HCT116 (cell line): ENCODE data around the gene MED10. TPM values are rescaled to one million over a fixed set of nuclear protein-coding genes. Genes with fewer than 3 reads are reported as not detected.

Experiments used
- ATAC-seq: fragments of 200-7000 bp; cut with Tn5 transposase; 2 replicates; pipeline ENCODE4 v1.9.1; 2020; ENCODE audit warnings: mild to moderate bottlenecking, moderate library complexity
- BruUV-seq: library from RNA; stranded (reverse); fragments of 400-500 nt; replicated peaks from 2 replicates; lab custom pipeline; 2021; lab: Mats Ljungman, UMichigan
- CTCF ChIA-PET: fragments of 300-600 bp; sonication (Branson Sonifier 250); formaldehyde crosslinking; loops from one replicate; lab custom pipeline; 2021; ENCODE audit warnings: antibody characterized with exemption; lab: Charles Lee
- POLR2A ChIA-PET: fragments of 300-600, 350-600 bp; sonication (Branson Sonifier 250); formaldehyde crosslinking; loops from one replicate; lab custom pipeline; 2021; ENCODE audit warnings: antibody characterized with exemption; lab: Charles Lee
- RAD21 ChIA-PET, 2 experiments: fragments of 300-600 bp; sonication (Branson Sonifier 250); formaldehyde crosslinking; loops; one replicate each; lab custom pipeline; 2023; ENCODE audit warnings: low total read pairs in 2 of 2; ENCODE audit not compliant: uncharacterized antibody in 2 of 2, unreplicated experiment in 2 of 2, low non-redundant PET in 1 of 2; lab: Charles Lee
- DNase-seq: peaks from one replicate; pipeline ENCODE4 v3.0.0-alpha.2; 2010; ENCODE audit warnings: low read depth, low spot score
- H2AFZ ChIP-seq: fragments of 200-600 bp; shearing (Covaris generic), sonication (generic); 2 replicates; pipeline ENCODE4 v1.6.1; 2017; ENCODE audit warnings: low read depth, mixed run types, mixed read lengths, antibody characterized with exemption, low read length; ENCODE audit not compliant: poor library complexity, severe bottlenecking
- H3K27ac ChIP-seq: 2 replicates; pipeline ENCODE4 v1.5.1; 2012; ENCODE audit warnings: low read depth, low read length
- H3K27me3 ChIP-seq: fragments of 200-600 bp; sonication (generic); 2 replicates; pipeline ENCODE4 v1.6.1; 2016; ENCODE audit warnings: mixed run types, low read length, mixed read lengths; ENCODE audit not compliant: insufficient read depth
- H3K36me3 ChIP-seq, 2 experiments: fragments of 200-500 bp in 1 of 2; fragments of 200-600 bp in 1 of 2; sonication (Bioruptor generic) in 1 of 2; sonication (generic) in 1 of 2; 2 replicates each; pipeline versions ENCODE4 v1.5.1 to v1.6.1; 2014 to 2016; ENCODE audit warnings: low read length in 2 of 2, inconsistent platforms in 1 of 2, mixed read lengths in 1 of 2, mixed run types in 1 of 2; ENCODE audit not compliant: insufficient read depth in 2 of 2, control insufficient read depth in 1 of 2
- H3K4me1 ChIP-seq, 2 experiments: fragments of 200-600 bp in 1 of 2; sonication (generic) in 1 of 2; 2 replicates each; pipeline versions ENCODE4 v1.5.1 to v1.6.1; 2012 to 2017; ENCODE audit warnings: low read length in 2 of 2, inconsistent platforms in 1 of 2, mild to moderate bottlenecking in 1 of 2, mixed read lengths in 1 of 2, mixed run types in 1 of 2, moderate library complexity in 1 of 2; ENCODE audit not compliant: insufficient read depth in 2 of 2, control insufficient read depth in 1 of 2
- H3K4me2 ChIP-seq: fragments of 200-600 bp; sonication (generic); 2 replicates; pipeline ENCODE4 v1.6.1; 2017; ENCODE audit warnings: mixed run types, low read length, mixed read lengths
- H3K4me3 ChIP-seq, 2 experiments: fragments of 200-600 bp in 1 of 2; sonication (generic) in 1 of 2; replicated peaks in 1 of 2; 2 replicates each; pipeline ENCODE4 v1.5.1; 2011 to 2016; ENCODE audit warnings: low read length in 2 of 2, control low read depth in 1 of 2, low read depth in 1 of 2, mild to moderate bottlenecking in 1 of 2, mixed read lengths in 1 of 2, mixed run types in 1 of 2
- H3K79me2 ChIP-seq: fragments of 200-600 bp; sonication (generic); 2 replicates; pipeline ENCODE4 v1.6.1; 2017; ENCODE audit warnings: mild to moderate bottlenecking, mixed run types, low read length, moderate library complexity, mixed read lengths; ENCODE audit not compliant: insufficient read depth
- H3K9ac ChIP-seq: fragments of 200-600 bp; sonication (generic); 2 replicates; pipeline ENCODE4 v1.6.1; 2016; ENCODE audit warnings: low read length, mixed read lengths
- H3K9me2 ChIP-seq: fragments of 200-600 bp; sonication (generic), shearing (Covaris generic); 2 replicates; pipeline ENCODE4 v1.6.1; 2017; ENCODE audit warnings: mixed run types, mild to moderate bottlenecking, moderate library complexity; ENCODE audit not compliant: insufficient read depth
- H3K9me3 ChIP-seq, 2 experiments: fragments of 200-500 bp in 1 of 2; fragments of 200-600 bp in 1 of 2; sonication (Bioruptor generic) in 1 of 2; sonication (generic) in 1 of 2; 2 replicates each; pipeline ENCODE4 v1.6.1; 2014 to 2017; ENCODE audit warnings: low read length in 2 of 2, mixed read lengths in 2 of 2, inconsistent platforms in 1 of 2, low read depth in 1 of 2, mild to moderate bottlenecking in 1 of 2, mixed run types in 1 of 2, moderate library complexity in 1 of 2; ENCODE audit not compliant: control insufficient read depth in 1 of 2, insufficient read depth in 1 of 2
- H4K20me1 ChIP-seq: fragments of 200-600 bp; sonication (generic), shearing (Covaris generic); 2 replicates; pipeline ENCODE4 v1.6.1; 2017; ENCODE audit warnings: mixed run types, mild to moderate bottlenecking, moderate library complexity; ENCODE audit not compliant: insufficient read depth
- CEBPB ChIP-seq: IDR thresholded peaks from 2 replicates; pipeline ENCODE4 v1.6.1; 2012; ENCODE audit warnings: low read depth
- CTCF ChIP-seq, 3 experiments: fragments of 200-600 bp in 1 of 3; sonication (generic) in 1 of 3; IDR thresholded peaks in 2 of 3; conservative IDR thresholded peaks in 1 of 3; 2 replicates each; pipeline ENCODE4 v1.5.1; 2012 to 2017; ENCODE audit warnings: low read depth in 2 of 3, low read length in 2 of 3, antibody characterized with exemption in 1 of 3, borderline replicate concordance in 1 of 3, control low read depth in 1 of 3, mild to moderate bottlenecking in 1 of 3, mixed read lengths in 1 of 3, mixed run types in 1 of 3, moderate library complexity in 1 of 3; ENCODE audit not compliant: insufficient read depth in 1 of 3
- EGR1 ChIP-seq: IDR thresholded peaks from 2 replicates; pipeline ENCODE4 v1.6.1; 2012; ENCODE audit warnings: low read depth
- EZH2 ChIP-seq: fragments of 200-600 bp; sonication (generic); IDR thresholded peaks from 2 replicates; pipeline ENCODE4 v1.6.1; 2017; ENCODE audit warnings: antibody characterized with exemption, mixed run types
- EZH2phosphoT487 ChIP-seq: fragments of 200-600 bp; IDR thresholded peaks from 2 replicates; pipeline ENCODE4 v1.6.1; 2018; ENCODE audit warnings: antibody characterized with exemption, borderline replicate concordance
- FOSL1 ChIP-seq: IDR thresholded peaks from 2 replicates; pipeline ENCODE4 v1.6.1; 2012; ENCODE audit warnings: low read depth
- JUND ChIP-seq: IDR thresholded peaks from 2 replicates; pipeline ENCODE4 v1.6.1; 2012
- MAX ChIP-seq: IDR thresholded peaks from 2 replicates; pipeline ENCODE4 v1.6.1; 2012
- SIN3A ChIP-seq: IDR thresholded peaks from 2 replicates; pipeline ENCODE4 v1.6.1; 2012; ENCODE audit warnings: low read depth
- SP1 ChIP-seq: IDR thresholded peaks from 2 replicates; pipeline ENCODE4 v1.6.1; 2012; ENCODE audit warnings: low read depth
- TCF7L2 ChIP-seq: IDR thresholded peaks from 2 replicates; pipeline ENCODE4 v1.7.0; 2011; ENCODE audit warnings: borderline replicate concordance, inconsistent platforms; ENCODE audit not compliant: insufficient read depth, insufficient read length; ENCODE audit errors: extremely low read depth
- YY1 ChIP-seq: IDR thresholded peaks from 2 replicates; pipeline ENCODE4 v1.6.1; 2011; ENCODE audit warnings: low read length, low read depth, moderate library complexity, mild to moderate bottlenecking; ENCODE audit not compliant: insufficient replicate concordance; ENCODE audit errors: extremely low read depth
- ZNF274 ChIP-seq: fragments of 200-500 bp; sonication (Bioruptor generic); IDR thresholded peaks from 2 replicates; pipeline ENCODE4 v1.6.1; 2014; ENCODE audit warnings: mild to moderate bottlenecking, low read depth, low read length, inconsistent platforms
- intact Hi-C: fragments of 100-400 bp; cut with micrococcal nuclease; formaldehyde crosslinking; loops from 2 replicates; pipeline ENCODE4 v1.10.0; 2022
- total RNA-seq: library from RNA; stranded (reverse); gene quantifications from one replicate; pipeline ENCODE4 v1.2.1, GENCODE V29; 2021; ENCODE audit not compliant: unreplicated experiment

Gene MED10
- total RNA-seq, 1 experiment from 2014 or later, result 35.0 TPM

- Histone ChIP-seq H3K9ac (no peak overlapping the region), H3K36me3 (no peaks in the 10 kb centered on the region), H4K20me1 (no peaks in the 10 kb centered on the region), H3K9me2 (no peaks in the 10 kb centered on the region), H3K4me2 (no peak overlapping the region), H2AFZ (no peak overlapping the region), H3K4me1 (peaks cover 0 to 4% of the 10 kb centered on the region in 2 experiments; a peak in 1 of 4 replicates), H3K4me3 (no peak overlapping the region), H3K27ac (no peak overlapping the region), H3K9me3 (no peaks in the 10 kb centered on the region), H3K27me3 (peaks cover 58% of the 10 kb centered on the region), H3K79me2 (no peaks in the 10 kb centered on the region)
- intact Hi-C loops, result no loop called here
- DNase-seq, result no peak
- POLR2A ChIA-PET, result no interaction called here
- RAD21 ChIA-PET, result no interaction called here
- CTCF ChIA-PET, result no interaction called here
- TF ChIP-seq EGR1, result no peak
- TF ChIP-seq SP1, result no peak
- TF ChIP-seq TCF7L2, result no peak
- TF ChIP-seq ZNF274, result no peak
- TF ChIP-seq EZH2, result no peak
- no peak for TF ChIP-seq FOSL1
- no peak for TF ChIP-seq SIN3A
- no peak for ATAC-seq
- no TSS peak for BruUV-seq
These were observed 25.8 kb upstream of the MED10 start for GRCh38 chr5:6404129-6404528.

- H3K27ac ChIP-seq, result no peak overlapping the region
- TF ChIP-seq JUND, result no peak
- no peak for TF ChIP-seq MAX
- TF ChIP-seq CEBPB, result no peak
- no peak for TF ChIP-seq TCF7L2
- TF ChIP-seq EZH2phosphoT487, result no peak
- TF ChIP-seq YY1, result no peak
- TF ChIP-seq ZNF274, result no peak
- no peak for TF ChIP-seq SIN3A
- TF ChIP-seq CTCF (IDR thresholded peaks at IDR 0.05 in 2 of 3, conservative IDR thresholded peaks at IDR 0.05 in 1 of 3; ENCODE audit: borderline replicate concordance in 1 of 3, insufficient read depth in 1 of 3, low read depth in 2 of 3, low read length in 2 of 3), result no peak
- H3K9me2 ChIP-seq, result no peaks in the 10 kb centered on the region
- ChIA-PET POLR2A (no interaction called here), RAD21 (no interaction called here), CTCF (no interaction called here)
- no peaks in the 10 kb centered on the region for H3K36me3 ChIP-seq
- no peaks in the 10 kb centered on the region for H4K20me1 ChIP-seq
- H3K79me2 ChIP-seq, result no peaks in the 10 kb centered on the region
- peaks cover 56% of the 10 kb centered on the region for H3K27me3 ChIP-seq
- intact Hi-C loops, result no loop called here
- no peak overlapping the region for H3K4me2 ChIP-seq
- no peak for DNase-seq
- peaks cover 0 to 4% of the 10 kb centered on the region in 2 experiments; a peak in 1 of 4 replicates for H3K4me1 ChIP-seq
- ATAC-seq, result no peak
- H3K9me3 ChIP-seq, result no peaks in the 10 kb centered on the region
- no peak overlapping the region for H3K9ac ChIP-seq
- no peak overlapping the region for H2AFZ ChIP-seq
- no TSS peak for BruUV-seq
- no peak overlapping the region for H3K4me3 ChIP-seq
These were observed 25.1 kb upstream of the MED10 start for GRCh38 chr5:6403416-6403815.
